ENCODE measurements around the gene SIT1. TPM values are rescaled to one million over a fixed set of nuclear protein-coding genes. Genes with fewer than 3 reads are reported as not detected.

Gene SIT1
- total and polyA plus RNA-seq, 5 donors from 2014 or later, result 76.9 to 346 (median 287) TPM

- no peak overlapping the region for H3K27ac ChIP-seq (ENCODE audit: insufficient read depth, low read length, poor library complexity, severe bottlenecking)
- H3K4me1 Mint-ChIP-seq, result peaks cover 0 to 7% (median 2%) of the 10 kb centered on the region in 4 donors
- no peaks in the 10 kb centered on the region for H3K36me3 ChIP-seq (ENCODE audit: control insufficient read depth, insufficient read depth, low read length)
- H3K4me3 ChIP-seq (ENCODE audit: low read depth, low read length), result no peak overlapping the region
- H3K27ac Mint-ChIP-seq, result peak overlapping the region in 1 of 3 donors; percentile 43
- no peak for DNase-seq
- H3K9me3 Mint-ChIP-seq, result peaks cover 0 to 1% (median 0%) of the 10 kb centered on the region in 7 donors
- H3K4me1 ChIP-seq (ENCODE audit: control insufficient read depth, insufficient read depth, low read length, poor library complexity, severe bottlenecking), result peaks cover 8% of the 10 kb centered on the region
- H3K27me3 ChIP-seq (ENCODE audit: control insufficient read depth, insufficient read depth, low read length), result no peaks in the 10 kb centered on the region
- no peaks in the 10 kb centered on the region for H3K9me3 ChIP-seq (ENCODE audit: control insufficient read depth in 2 of 2, low read length in 2 of 2)
- peaks cover 16% of the 10 kb centered on the region for H3K27me3 Mint-ChIP-seq
- H3K4me3 Mint-ChIP-seq, result no peak overlapping the region
- no peaks in the 10 kb centered on the region for H3K36me3 Mint-ChIP-seq
- no peak for ATAC-seq (ENCODE audit: low read depth in 2 of 2)
These were observed 29.8 kb upstream of the SIT1 start for GRCh38 chr9:35680331-35681105.

- Histone ChIP-seq H3K4me3 (ENCODE audit: low read depth, low read length) (no peak overlapping the region), H3K36me3 (ENCODE audit: control insufficient read depth, insufficient read depth, low read length) (no peaks in the 10 kb centered on the region), H3K27ac (ENCODE audit: insufficient read depth, low read length, poor library complexity, severe bottlenecking) (no peak overlapping the region), H3K4me1 (ENCODE audit: control insufficient read depth, insufficient read depth, low read length, poor library complexity, severe bottlenecking) (peaks cover 11% of the 10 kb centered on the region), H3K27me3 (ENCODE audit: control insufficient read depth, insufficient read depth, low read length) (no peaks in the 10 kb centered on the region), H3K9me3 (ENCODE audit: control insufficient read depth in 2 of 2, low read length in 2 of 2) (no peaks in the 10 kb centered on the region)
- Mint-ChIP-seq H3K4me1 (peaks cover 0 to 8% (median 2%) of the 10 kb centered on the region in 4 donors), H3K9me3 (peaks cover 0 to 1% (median 0%) of the 10 kb centered on the region in 7 donors), H3K36me3 (no peaks in the 10 kb centered on the region), H3K4me3 (no peak overlapping the region), H3K27ac (no peak overlapping the region), H3K27me3 (peaks cover 23% of the 10 kb centered on the region)
- ATAC-seq (ENCODE audit: low read depth in 2 of 2) (no peak), DNase-seq (no peak)
These were observed 29.1 kb upstream of the SIT1 start for GRCh38 chr9:35679766-35680330.

- Histone ChIP-seq H3K4me1 (ENCODE audit: control insufficient read depth, insufficient read depth, low read length, poor library complexity, severe bottlenecking) (peaks cover 11% of the 10 kb centered on the region), H3K9me3 (ENCODE audit: control insufficient read depth in 2 of 2, low read length in 2 of 2) (no peaks in the 10 kb centered on the region), H3K27ac (ENCODE audit: insufficient read depth, low read length, poor library complexity, severe bottlenecking) (no peak overlapping the region), H3K36me3 (ENCODE audit: control insufficient read depth, insufficient read depth, low read length) (no peaks in the 10 kb centered on the region), H3K4me3 (ENCODE audit: low read depth, low read length) (no peak overlapping the region), H3K27me3 (ENCODE audit: control insufficient read depth, insufficient read depth, low read length) (peaks cover 6% of the 10 kb centered on the region)
- peaks cover 0 to 1% (median 0%) of the 10 kb centered on the region in 7 donors for H3K9me3 Mint-ChIP-seq
- H3K27me3 Mint-ChIP-seq, result peaks cover 30% of the 10 kb centered on the region
- peaks cover 0 to 15% (median 2%) of the 10 kb centered on the region in 4 donors for H3K4me1 Mint-ChIP-seq
- DNase-seq (no peak), ATAC-seq (ENCODE audit: low read depth in 2 of 2) (no peak)
- no peaks in the 10 kb centered on the region for H3K36me3 Mint-ChIP-seq
- H3K4me3 Mint-ChIP-seq, result no peak overlapping the region
- H3K27ac Mint-ChIP-seq, result peak overlapping the region in 1 of 3 donors; percentile 54
These were observed 28.4 kb upstream of the SIT1 start for GRCh38 chr9:35679091-35679490.

GRCh38 chr9:35675732-35676392, 25.1 kb upstream of the SIT1 start:
- H3K4me1 Mint-ChIP-seq, result peaks cover 0 to 15% (median 4%) of the 10 kb centered on the region in 4 donors
- H3K9me3 Mint-ChIP-seq, result peaks cover 0 to 1% (median 0%) of the 10 kb centered on the region in 7 donors
- no peak overlapping the region for H3K27ac Mint-ChIP-seq
- H3K27me3 Mint-ChIP-seq, result peaks cover 38% of the 10 kb centered on the region
- H3K4me3 ChIP-seq (ENCODE audit: low read depth, low read length), result no peak overlapping the region
- H3K9me3 ChIP-seq (ENCODE audit: control insufficient read depth in 2 of 2, low read length in 2 of 2), result no peaks in the 10 kb centered on the region
- no peaks in the 10 kb centered on the region for H3K36me3 Mint-ChIP-seq
- peak overlapping the region in 3 of 4 donors; percentile 56 to 78 (median 72) for H3K4me3 Mint-ChIP-seq
- DNase-seq (peak in 1 of 3 donors; percentile 20), ATAC-seq (ENCODE audit: low read depth in 2 of 2) (peak; percentile 31 to 34)
- peaks cover 6% of the 10 kb centered on the region for H3K27me3 ChIP-seq (ENCODE audit: control insufficient read depth, insufficient read depth, low read length)
- H3K4me1 ChIP-seq (ENCODE audit: control insufficient read depth, insufficient read depth, low read length, poor library complexity, severe bottlenecking), result peaks cover 11% of the 10 kb centered on the region
- no peak overlapping the region for H3K27ac ChIP-seq (ENCODE audit: insufficient read depth, low read length, poor library complexity, severe bottlenecking)
- no peaks in the 10 kb centered on the region for H3K36me3 ChIP-seq (ENCODE audit: control insufficient read depth, insufficient read depth, low read length)

GRCh38 chr9:35675204-35675603, 24.5 kb upstream of the SIT1 start:
- H3K4me3 Mint-ChIP-seq, result peak overlapping the region in 2 of 4 donors; percentile 52 to 72
- H3K27ac Mint-ChIP-seq, result no peak overlapping the region
- H3K36me3 Mint-ChIP-seq, result no peaks in the 10 kb centered on the region
- H3K36me3 ChIP-seq (ENCODE audit: control insufficient read depth, insufficient read depth, low read length), result no peaks in the 10 kb centered on the region
- H3K9me3 ChIP-seq (ENCODE audit: control insufficient read depth in 2 of 2, low read length in 2 of 2), result no peaks in the 10 kb centered on the region
- peaks cover 38% of the 10 kb centered on the region for H3K27me3 Mint-ChIP-seq
- peaks cover 0 to 2% (median 0%) of the 10 kb centered on the region in 7 donors for H3K9me3 Mint-ChIP-seq
- H3K4me3 ChIP-seq (ENCODE audit: low read depth, low read length), result no peak overlapping the region
- peaks cover 6% of the 10 kb centered on the region for H3K27me3 ChIP-seq (ENCODE audit: control insufficient read depth, insufficient read depth, low read length)
- peaks cover 0 to 15% (median 4%) of the 10 kb centered on the region in 4 donors for H3K4me1 Mint-ChIP-seq
- ATAC-seq (ENCODE audit: low read depth in 2 of 2) (peak in 1 of 2 donors; percentile 16), DNase-seq (no peak)
- peaks cover 11% of the 10 kb centered on the region for H3K4me1 ChIP-seq (ENCODE audit: control insufficient read depth, insufficient read depth, low read length, poor library complexity, severe bottlenecking)
- H3K27ac ChIP-seq (ENCODE audit: insufficient read depth, low read length, poor library complexity, severe bottlenecking), result no peak overlapping the region

- Histone ChIP-seq H3K4me3 (ENCODE audit: low read depth, low read length) (no peak overlapping the region), H3K4me1 (ENCODE audit: control insufficient read depth, insufficient read depth, low read length, poor library complexity, severe bottlenecking) (peaks cover 11% of the 10 kb centered on the region), H3K9me3 (ENCODE audit: control insufficient read depth in 2 of 2, low read length in 2 of 2) (no peaks in the 10 kb centered on the region), H3K27ac (ENCODE audit: insufficient read depth, low read length, poor library complexity, severe bottlenecking) (no peak overlapping the region), H3K36me3 (ENCODE audit: control insufficient read depth, insufficient read depth, low read length) (no peaks in the 10 kb centered on the region), H3K27me3 (ENCODE audit: control insufficient read depth, insufficient read depth, low read length) (peaks cover 6% of the 10 kb centered on the region)
- H3K9me3 Mint-ChIP-seq, result peaks cover 0 to 2% (median 0%) of the 10 kb centered on the region in 7 donors
- DNase-seq (no peak), ATAC-seq (ENCODE audit: low read depth in 2 of 2) (no peak)
- H3K27ac Mint-ChIP-seq, result no peak overlapping the region
- no peaks in the 10 kb centered on the region for H3K36me3 Mint-ChIP-seq
- peak overlapping the region in 1 of 4 donors; percentile 26 for H3K4me3 Mint-ChIP-seq
- peaks cover 0 to 15% (median 4%) of the 10 kb centered on the region in 4 donors for H3K4me1 Mint-ChIP-seq
- peaks cover 38% of the 10 kb centered on the region for H3K27me3 Mint-ChIP-seq
These were observed 23.3 kb upstream of the SIT1 start for GRCh38 chr9:35674025-35674361.

GRCh38 chr9:35673132-35674024, 22.6 kb upstream of the SIT1 start, which contains the start of gene CA9:
Gene CA9 (plus strand): TSS chr9:35673928. CDS start chr9:35673960, 32 bp downstream.
- DNase-seq, result no peak
- peaks cover 6% of the 10 kb centered on the region for H3K27me3 ChIP-seq (ENCODE audit: control insufficient read depth, insufficient read depth, low read length)
- no peak within 1 kb of the TSS for H3K27ac ChIP-seq (ENCODE audit: insufficient read depth, low read length, poor library complexity, severe bottlenecking)
- no peaks in the 10 kb centered on the region for H3K36me3 ChIP-seq (ENCODE audit: control insufficient read depth, insufficient read depth, low read length)
- Mint-ChIP-seq H3K4me1 (peaks cover 0 to 15% (median 4%) of the 10 kb centered on the region in 4 donors), H3K27ac (no peak within 1 kb of the TSS), H3K4me3 (peak within 1 kb of the TSS in 3 of 4 donors; percentile 12 to 30 (median 26)), H3K36me3 (no peaks in the 10 kb centered on the region), H3K9me3 (peaks cover 0 to 2% (median 0%) of the 10 kb centered on the region in 7 donors), H3K27me3 (peaks cover 38% of the 10 kb centered on the region)
- no peak within 1 kb of the TSS for H3K4me3 ChIP-seq (ENCODE audit: low read depth, low read length)
- peaks cover 11% of the 10 kb centered on the region for H3K4me1 ChIP-seq (ENCODE audit: control insufficient read depth, insufficient read depth, low read length, poor library complexity, severe bottlenecking)
- no peaks in the 10 kb centered on the region for H3K9me3 ChIP-seq (ENCODE audit: control insufficient read depth in 2 of 2, low read length in 2 of 2)
- ATAC-seq (ENCODE audit: low read depth in 2 of 2), result no peak
